HG03139 (cell line): ENCODE data around the gene HYCC2.
"Not testable (repeated sequence)": the region's sequence is repeated elsewhere in the genome, so short reads cannot be mapped to it uniquely, and the experiment has no call there.

Experiments
- ATAC-seq: cut with Tn5 transposase; IDR thresholded peaks from one replicate; pipeline ENCODE4 v1.9.1; 2021; ENCODE audit not compliant: unreplicated experiment

HYCC2 gene

GRCh38 chr2:201073071-201073470 is 1.6 kb upstream of the HYCC2 start:
- no peak for ATAC-seq

GRCh38 chr2:201072201-201072530 is 695 bp upstream of the HYCC2 start:
- ATAC-seq = no peak

GRCh38 chr2:201070948-201071478 is 458 bp downstream of the HYCC2 start:
- ATAC-seq = peak; percentile 15

GRCh38 chr2:201064797-201065329 is 6.6 kb downstream of the HYCC2 start:
- no peak for ATAC-seq

- ATAC-seq = not testable (repeated sequence)
Measured at GRCh38 chr2:201063516-201063915, 8.0 kb downstream of the HYCC2 start.

GRCh38 chr2:201059961-201060755 is 11.3 kb downstream of the HYCC2 start:
- no peak for ATAC-seq

GRCh38 chr2:201058914-201059313 is 12.6 kb downstream of the HYCC2 start:
- ATAC-seq = no peak

GRCh38 chr2:201057715-201058248 is 13.7 kb downstream of the HYCC2 start:
- ATAC-seq = no peak

- no peak for ATAC-seq
Measured at GRCh38 chr2:201057087-201057521, 14.4 kb downstream of the HYCC2 start.

GRCh38 chr2:201049455-201049854 is 22.0 kb downstream of the HYCC2 start:
- no peak for ATAC-seq

GRCh38 chr2:201046881-201047280 is 24.6 kb downstream of the HYCC2 start:
- ATAC-seq = no peak

GRCh38 chr2:201043050-201043449 is 28.4 kb downstream of the HYCC2 start:
- ATAC-seq = not testable (repeated sequence)

GRCh38 chr2:201042451-201042850 is 29.0 kb downstream of the HYCC2 start:
- not testable (repeated sequence) for ATAC-seq

GRCh38 chr2:201040867-201041628 is 30.4 kb downstream of the HYCC2 start:
- no peak for ATAC-seq

GRCh38 chr2:201038855-201039254 is 32.6 kb downstream of the HYCC2 start:
- no peak for ATAC-seq

GRCh38 chr2:201038361-201038760 is 33.1 kb downstream of the HYCC2 start:
- ATAC-seq = not testable (repeated sequence)

- ATAC-seq = not testable (repeated sequence)
Measured at GRCh38 chr2:201034355-201034754, 37.1 kb downstream of the HYCC2 start.

GRCh38 chr2:201024518-201024917 is 47.0 kb downstream of the HYCC2 start:
- no peak for ATAC-seq

GRCh38 chr2:201021914-201022313 is 49.6 kb downstream of the HYCC2 start:
- ATAC-seq = no peak
